ENCODE results near the gene SLC36A1.
A peak's percentile ranks its signal among the peaks of the same experiment; 100 is the strongest.
"Not testable (repeated sequence)": the region's sequence is repeated elsewhere in the genome, so short reads cannot be mapped to it uniquely, and the experiment has no call there.

SLC36A1 gene

GRCh38 chr5:151487544-151487943 is 40.1 kb downstream of the SLC36A1 start:
- no peak for DNase-seq

GRCh38 chr5:151490627-151491026 is 43.2 kb downstream of the SLC36A1 start:
- peak in 1 of 2 experiments; percentile 35 for DNase-seq

GRCh38 chr5:151491062-151491461 is 43.7 kb downstream of the SLC36A1 start:
- DNase-seq, result peak in 1 of 2 experiments; percentile 35

- DNase-seq, result no peak
These were observed 45.3 kb downstream of the SLC36A1 start for GRCh38 chr5:151492729-151493128.

- peak in 1 of 2 experiments; percentile 14 for DNase-seq
These were observed 46.3 kb downstream of the SLC36A1 start for GRCh38 chr5:151493665-151494064.

- no peak for DNase-seq
These were observed 47.9 kb downstream of the SLC36A1 start for GRCh38 chr5:151495320-151495719.

GRCh38 chr5:151496041-151496484 is 48.7 kb downstream of the SLC36A1 start:
- no peak for DNase-seq

GRCh38 chr5:151497391-151498002 is 50.1 kb downstream of the SLC36A1 start:
- DNase-seq, result no peak

GRCh38 chr5:151498395-151499155 is 51.2 kb downstream of the SLC36A1 start:
- no peak for DNase-seq

- DNase-seq, result peak; percentile 57 to 83
These were observed 52.2 kb downstream of the SLC36A1 start for GRCh38 chr5:151499501-151500035.

- DNase-seq, result no peak
These were observed 56.6 kb downstream of the SLC36A1 start for GRCh38 chr5:151504006-151504405.

- not testable (repeated sequence) for DNase-seq
These were observed 60.9 kb downstream of the SLC36A1 start for GRCh38 chr5:151508308-151508707.

- DNase-seq, result no peak
These were observed 61.8 kb downstream of the SLC36A1 start for GRCh38 chr5:151509231-151509630.

GRCh38 chr5:151509836-151510235 is 62.4 kb downstream of the SLC36A1 start:
- DNase-seq, result no peak

GRCh38 chr5:151517122-151517920 is 69.9 kb downstream of the SLC36A1 start:
- no peak for DNase-seq

GRCh38 chr5:151520294-151520693 is 72.9 kb downstream of the SLC36A1 start:
- DNase-seq, result peak in 1 of 2 experiments; percentile 49

GRCh38 chr5:151522226-151522625 is 74.8 kb downstream of the SLC36A1 start:
- DNase-seq, result no peak

GRCh38 chr5:151523335-151523734 is 75.9 kb downstream of the SLC36A1 start:
- DNase-seq, result peak; percentile 32 to 54

GRCh38 chr5:151528153-151528552 is 80.8 kb downstream of the SLC36A1 start:
- no peak for DNase-seq

GRCh38 chr5:151528996-151529395 is 81.6 kb downstream of the SLC36A1 start:
- no peak for DNase-seq

GRCh38 chr5:151531581-151531980 is 84.2 kb downstream of the SLC36A1 start:
- no peak for DNase-seq

- DNase-seq, result no peak
These were observed 85.0 kb downstream of the SLC36A1 start for GRCh38 chr5:151532416-151532815.

GRCh38 chr5:151534350-151534749 is 86.9 kb downstream of the SLC36A1 start:
- DNase-seq, result no peak
